Activated CD8-positive, alpha-beta T cell treated with anti-CD3 and anti-CD28 coated beads for 36 hours (primary cell): Measurements from ENCODE around the gene DPF3. TPM values are rescaled to one million over a fixed set of nuclear protein-coding genes. Genes with fewer than 3 reads are reported as not detected.

ENCODE experiments used
- ATAC-seq: fragments of 200-7000 bp; cut with Tn5 transposase; one replicate; pipeline ENCODE4 v1.10.0; 2021; ENCODE audit warnings: mild to moderate bottlenecking, moderate library complexity
- CTCF ChIA-PET: fragments of 350-600 bp; sonication (Branson Sonifier 250); formaldehyde crosslinking; loops from one replicate; lab custom pipeline; 2021; ENCODE audit warnings: antibody characterized with exemption; lab: Charles Lee
- POLR2A ChIA-PET: fragments of 350-600 bp; sonication (Branson Sonifier 250); formaldehyde crosslinking; loops from one replicate; lab custom pipeline; 2021; ENCODE audit warnings: antibody characterized with exemption; lab: Charles Lee
- DNase-seq: peaks from one replicate; pipeline ENCODE4 v3.0.0-alpha.2; 2020
- H3K27ac Mint-ChIP-seq: one replicate; pipeline ENCODE4 v1.8.0; 2021; ENCODE audit warnings: mild to moderate bottlenecking, mixed read lengths
- H3K27me3 Mint-ChIP-seq: one replicate; pipeline ENCODE4 v1.8.0; 2021; ENCODE audit warnings: mixed read lengths
- H3K36me3 Mint-ChIP-seq: one replicate; pipeline ENCODE4 v1.8.0; 2021; ENCODE audit warnings: low read depth, mixed read lengths
- H3K4me1 Mint-ChIP-seq: one replicate; pipeline ENCODE4 v1.8.0; 2021; ENCODE audit warnings: low read depth, mixed read lengths
- H3K4me3 Mint-ChIP-seq: one replicate; pipeline ENCODE4 v1.8.0; 2021; ENCODE audit warnings: mild to moderate bottlenecking, moderate library complexity, mixed read lengths
- H3K9me3 Mint-ChIP-seq: one replicate; pipeline ENCODE4 v1.8.0; 2021; ENCODE audit warnings: mixed read lengths
- CTCF ChIP-seq: fragments of 200-600 bp; IDR thresholded peaks from one replicate; pipeline ENCODE4 v1.8.0; 2022; ENCODE audit warnings: antibody characterized with exemption, mild to moderate bottlenecking
- intact Hi-C: fragments of 100-400 bp; cut with micrococcal nuclease; formaldehyde crosslinking; loops from one replicate; pipeline ENCODE4 v1.10.0; 2022
- total RNA-seq, 2 experiments: library from RNA; stranded (reverse); gene quantifications; one replicate each; pipeline ENCODE4 v1.2.3, GENCODE V29; 2021

The DPF3 gene
- total RNA-seq, 2 experiments from 2014 or later = 0.13 to 0.54 TPM

DNA sequence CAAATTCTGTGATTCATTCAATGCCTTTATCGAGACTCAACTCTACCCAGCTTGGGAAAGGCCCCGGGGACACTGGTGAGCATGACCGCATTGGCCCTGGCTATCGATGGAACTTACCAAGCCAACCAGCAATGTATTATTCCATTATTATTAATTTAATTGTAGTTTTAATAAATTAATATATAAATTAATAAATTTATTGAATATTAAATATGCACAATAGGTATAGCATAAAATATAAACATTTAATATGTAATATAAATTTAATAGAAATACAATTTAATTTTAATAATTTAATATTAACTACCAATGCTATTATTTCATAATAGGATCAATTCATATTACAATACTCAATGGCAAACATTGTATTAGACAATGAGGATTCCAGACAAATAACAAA is 163.4 kb downstream of the DPF3 start:
- no peak overlapping the region for H3K27ac Mint-ChIP-seq
- ChIA-PET POLR2A (no interaction called here), CTCF (no interaction called here)
- no peak for ATAC-seq
- H3K4me1 Mint-ChIP-seq = no peaks in the 10 kb centered on the region
- no peak for DNase-seq
- TF ChIP-seq CTCF = no peak
- intact Hi-C loops = no loop called here
- no peak overlapping the region for H3K4me3 Mint-ChIP-seq
- no peaks in the 10 kb centered on the region for H3K9me3 Mint-ChIP-seq
- no peaks in the 10 kb centered on the region for H3K27me3 Mint-ChIP-seq
- no peaks in the 10 kb centered on the region for H3K36me3 Mint-ChIP-seq

DNA sequence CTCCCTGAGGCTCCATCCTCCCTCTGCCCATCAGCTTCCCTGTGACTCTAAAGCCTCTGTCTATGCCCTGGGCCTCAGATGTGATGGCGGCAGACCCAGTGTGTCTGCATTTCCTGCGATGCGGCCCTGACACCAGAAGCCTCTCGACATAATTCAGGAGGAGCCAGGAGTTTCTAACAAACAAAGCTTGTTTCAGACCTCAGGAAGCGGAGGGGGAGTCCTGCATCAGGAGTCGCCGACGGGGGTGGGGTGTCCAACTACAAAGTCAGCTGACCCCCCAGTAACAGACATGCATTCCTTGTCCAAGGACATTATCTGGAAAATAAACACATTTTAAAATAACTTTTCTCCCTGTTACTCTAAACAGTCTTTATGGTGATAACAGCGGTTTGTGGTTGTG is 167.5 kb downstream of the DPF3 start:
- Mint-ChIP-seq H3K27me3 (no peaks in the 10 kb centered on the region), H3K9me3 (no peaks in the 10 kb centered on the region), H3K4me1 (peaks cover 2% of the 10 kb centered on the region), H3K36me3 (no peaks in the 10 kb centered on the region), H3K4me3 (no peak overlapping the region), H3K27ac (no peak overlapping the region)
- no peak for TF ChIP-seq CTCF
- ATAC-seq = no peak
- POLR2A ChIA-PET = no interaction called here
- CTCF ChIA-PET = no interaction called here
- no peak for DNase-seq
- intact Hi-C loops = no loop called here

DNA sequence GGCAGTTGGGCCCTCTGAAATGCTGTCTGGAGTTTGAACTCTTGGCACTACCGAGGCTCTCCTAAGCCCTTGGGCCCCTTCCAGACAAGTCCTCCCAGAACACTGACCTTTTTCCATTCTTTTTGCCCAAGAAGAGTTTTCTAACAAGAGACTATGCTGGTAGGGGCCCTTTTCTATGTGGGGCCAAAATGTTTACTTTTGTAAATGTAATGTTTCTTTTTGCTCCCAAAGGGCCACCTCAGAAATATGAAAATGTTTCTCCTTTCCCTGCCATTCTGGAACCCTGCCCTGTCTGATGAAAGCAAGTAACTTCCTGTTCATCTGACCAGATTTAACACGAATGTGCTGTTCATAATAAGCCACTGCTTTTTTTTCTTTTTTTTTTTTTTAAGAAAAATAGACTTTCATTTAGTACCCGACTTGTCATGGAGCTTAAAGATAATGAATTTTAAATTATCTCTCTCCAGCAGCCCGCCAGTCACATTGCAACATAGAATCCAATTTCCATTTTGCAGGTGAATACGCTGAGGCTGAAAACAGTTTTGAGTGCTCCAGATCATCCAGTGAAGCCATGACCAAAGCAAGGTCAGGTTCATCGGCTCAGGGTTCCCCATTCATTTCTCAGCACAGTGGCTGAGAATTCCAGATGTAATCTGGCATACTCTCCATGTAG is 169.9 kb downstream of the DPF3 start:
- DNase-seq (no peak), ATAC-seq (no peak)
- Mint-ChIP-seq H3K27me3 (no peaks in the 10 kb centered on the region), H3K36me3 (no peaks in the 10 kb centered on the region), H3K27ac (no peak overlapping the region), H3K9me3 (no peaks in the 10 kb centered on the region), H3K4me3 (no peak overlapping the region), H3K4me1 (peaks cover 3% of the 10 kb centered on the region)
- CTCF ChIA-PET = no interaction called here
- intact Hi-C loops = no loop called here
- no peak for TF ChIP-seq CTCF
- POLR2A ChIA-PET = no interaction called here

DNA sequence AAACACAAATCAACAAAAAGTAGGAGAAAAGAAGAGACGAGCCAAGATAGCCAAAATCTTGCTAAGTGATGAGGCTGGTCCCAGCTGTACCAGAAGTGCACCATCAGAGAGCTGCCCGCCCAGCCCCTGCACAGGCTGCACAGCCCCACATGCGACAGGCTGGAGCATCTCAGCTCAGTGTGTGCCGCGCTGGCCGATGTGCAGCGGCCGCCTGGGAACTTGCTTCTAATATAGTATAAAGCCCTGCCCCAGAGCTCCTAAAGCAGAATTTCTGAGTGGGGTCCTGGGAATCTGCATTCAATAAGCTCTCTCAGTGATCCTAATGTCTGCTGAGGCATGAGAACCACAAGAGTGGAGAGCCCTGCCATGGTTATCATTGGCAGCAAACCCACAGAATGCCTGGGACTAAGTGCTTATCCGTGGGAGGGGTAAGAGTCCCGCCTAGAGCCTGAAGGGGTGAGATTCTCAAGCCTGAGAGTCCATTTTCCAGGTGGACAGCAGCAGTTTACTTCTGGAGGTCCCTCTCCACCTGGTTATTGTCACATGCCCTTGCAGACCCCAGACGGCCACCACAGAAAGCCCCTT is 171.6 kb downstream of the DPF3 start:
- no peak overlapping the region for H3K27ac Mint-ChIP-seq
- DNase-seq = no peak
- ChIA-PET CTCF (no interaction called here), POLR2A (no interaction called here)
- no peak overlapping the region for H3K4me3 Mint-ChIP-seq
- ATAC-seq = no peak
- H3K9me3 Mint-ChIP-seq = no peaks in the 10 kb centered on the region
- no peak for TF ChIP-seq CTCF
- no peaks in the 10 kb centered on the region for H3K36me3 Mint-ChIP-seq
- H3K27me3 Mint-ChIP-seq = no peaks in the 10 kb centered on the region
- peaks cover 3% of the 10 kb centered on the region for H3K4me1 Mint-ChIP-seq
- intact Hi-C loops = no loop called here

DNA sequence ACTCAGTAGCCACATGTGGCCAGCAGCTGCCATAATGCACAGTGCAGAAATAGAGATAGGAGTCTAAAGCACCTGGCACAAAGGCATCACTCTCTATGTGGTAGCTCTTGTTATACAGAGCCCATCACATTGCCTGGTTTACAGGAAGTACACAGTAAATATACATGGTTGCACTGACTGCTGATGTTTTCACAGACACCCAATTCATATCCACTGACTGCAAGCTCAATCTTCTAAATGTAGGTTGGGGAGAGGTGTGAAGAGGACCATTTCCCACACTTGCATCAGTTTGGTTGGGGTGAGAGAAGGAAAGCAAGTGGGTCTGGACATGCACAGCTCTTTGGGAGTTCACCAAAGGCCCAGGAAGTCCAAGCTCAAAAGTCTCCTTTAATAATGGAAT is 172.8 kb downstream of the DPF3 start:
- CTCF ChIA-PET = interaction anchor here (0.7 kb wide), 1 partner anchor 183 kb away, joined by 3 read pairs; no protein-coding TSS in a partner anchor
- peaks cover 11% of the 10 kb centered on the region for H3K4me1 Mint-ChIP-seq
- H3K27me3 Mint-ChIP-seq = no peaks in the 10 kb centered on the region
- DNase-seq = no peak
- no peak overlapping the region for H3K4me3 Mint-ChIP-seq
- H3K36me3 Mint-ChIP-seq = no peaks in the 10 kb centered on the region
- POLR2A ChIA-PET = no interaction called here
- intact Hi-C loops = no loop called here
- peak; percentile 13 for ATAC-seq
- H3K27ac Mint-ChIP-seq = no peak overlapping the region
- TF ChIP-seq CTCF = no peak
- H3K9me3 Mint-ChIP-seq = no peaks in the 10 kb centered on the region
